Panc1 (cell line): Measurements from ENCODE around the gene FAM117B. TPM values are rescaled to one million over a fixed set of nuclear protein-coding genes. Genes with fewer than 3 reads are reported as not detected.

ENCODE experiments used
- ATAC-seq: fragments of 200-7000 bp; cut with Tn5 transposase; 2 replicates; pipeline ENCODE4 v1.9.1; 2020; ENCODE audit warnings: mild to moderate bottlenecking, moderate library complexity
- BruUV-seq: library from RNA; stranded (reverse); fragments of 400-500 nt; replicated peaks from 2 replicates; lab custom pipeline; 2021; lab: Mats Ljungman, UMichigan
- CTCF ChIA-PET: fragments of 300-600 bp; sonication (Branson Sonifier 250); formaldehyde crosslinking; loops from one replicate; lab custom pipeline; 2022; ENCODE audit warnings: antibody characterized with exemption; lab: Charles Lee
- POLR2A ChIA-PET: fragments of 300-600 bp; sonication (Branson Sonifier 250); formaldehyde crosslinking; loops from one replicate; lab custom pipeline; 2022; ENCODE audit warnings: antibody characterized with exemption; lab: Charles Lee
- DNase-seq: peaks from one replicate; pipeline ENCODE4 v3.0.0-alpha.2; 2010; ENCODE audit warnings: low read depth, low spot score
- H3K27ac ChIP-seq: 2 replicates; pipeline ENCODE4 v1.5.1; 2011; ENCODE audit warnings: mild to moderate bottlenecking, low read length, inconsistent platforms
- H3K27me3 ChIP-seq: fragments of 200-500 bp; sonication (Bioruptor generic); 2 replicates; pipeline ENCODE4 v1.6.0; 2014; ENCODE audit warnings: low read length, inconsistent platforms; ENCODE audit not compliant: control insufficient read depth, insufficient read depth
- H3K36me3 ChIP-seq: fragments of 200-500 bp; sonication (Bioruptor generic); 2 replicates; pipeline ENCODE4 v1.5.1; 2014; ENCODE audit warnings: inconsistent platforms, mild to moderate bottlenecking, low read length, moderate library complexity; ENCODE audit not compliant: control insufficient read depth, insufficient read depth
- H3K4me1 ChIP-seq: 2 replicates; pipeline ENCODE4 v1.5.1; 2011; ENCODE audit warnings: inconsistent platforms, mild to moderate bottlenecking, low read length, moderate library complexity; ENCODE audit not compliant: control insufficient read depth, insufficient read depth
- H3K4me3 ChIP-seq, 2 experiments: 2 replicates each; pipeline ENCODE4 v1.5.1; 2011 to 2012; ENCODE audit warnings: low read depth in 2 of 2, low read length in 2 of 2, mild to moderate bottlenecking in 2 of 2, inconsistent platforms in 1 of 2, moderate library complexity in 1 of 2
- H3K9me3 ChIP-seq: fragments of 200-500 bp; sonication (Bioruptor generic); 2 replicates; pipeline ENCODE4 v1.5.1; 2014; ENCODE audit warnings: low read depth, mild to moderate bottlenecking, inconsistent platforms, low read length, moderate library complexity; ENCODE audit not compliant: control insufficient read depth, insufficient read depth
- POLR2AphosphoS5 ChIP-seq: IDR thresholded peaks from 2 replicates; pipeline ENCODE4 v1.6.1; 2012; ENCODE audit warnings: mild to moderate bottlenecking, low read depth, low read length, moderate library complexity
- SIN3A ChIP-seq: IDR thresholded peaks from 2 replicates; pipeline ENCODE4 v1.6.1; 2012; ENCODE audit warnings: low read depth, mild to moderate bottlenecking, low read length, moderate library complexity, borderline replicate concordance; ENCODE audit not compliant: insufficient read depth
- TCF7L2 ChIP-seq: IDR thresholded peaks from 2 replicates; pipeline ENCODE4 v1.6.1; 2011; ENCODE audit warnings: mild to moderate bottlenecking, low read depth, low read length, inconsistent platforms
- in situ Hi-C: cut with HindIII; loops from 2 replicates; pipeline ENCODE4 v1.10.0; 2016; ENCODE audit warnings: low sequenced_read_pairs, low pct_unique_long_range_greater_than_20kb
- intact Hi-C: fragments of 100-400 bp; cut with micrococcal nuclease; formaldehyde crosslinking; loops from one replicate; pipeline ENCODE4 v1.10.0; 2022; ENCODE audit not compliant: unreplicated experiment
- total RNA-seq: library from RNA; stranded (reverse); gene quantifications from one replicate; pipeline ENCODE4 v1.2.1, GENCODE V29; 2021; ENCODE audit not compliant: unreplicated experiment
- TF ChIP-seq, protein P1 (sequence below): fragments of 450-650 bp; IDR thresholded peaks from 2 replicates; pipeline ENCODE4 v1.5.1; 2017; ENCODE audit warnings: mild to moderate bottlenecking
- TF ChIP-seq, protein P2 (sequence below), 2 experiments: IDR thresholded peaks; 2 replicates each; pipeline ENCODE4 v1.6.1; 2011 to 2012; ENCODE audit warnings: low read depth in 2 of 2, control low read depth in 1 of 2, low read length in 1 of 2, mild to moderate bottlenecking in 1 of 2, moderate library complexity in 1 of 2; ENCODE audit not compliant: insufficient read depth in 1 of 2

The FAM117B gene
- total RNA-seq, 1 experiment from 2014 or later, result 7.8 TPM

DNA sequence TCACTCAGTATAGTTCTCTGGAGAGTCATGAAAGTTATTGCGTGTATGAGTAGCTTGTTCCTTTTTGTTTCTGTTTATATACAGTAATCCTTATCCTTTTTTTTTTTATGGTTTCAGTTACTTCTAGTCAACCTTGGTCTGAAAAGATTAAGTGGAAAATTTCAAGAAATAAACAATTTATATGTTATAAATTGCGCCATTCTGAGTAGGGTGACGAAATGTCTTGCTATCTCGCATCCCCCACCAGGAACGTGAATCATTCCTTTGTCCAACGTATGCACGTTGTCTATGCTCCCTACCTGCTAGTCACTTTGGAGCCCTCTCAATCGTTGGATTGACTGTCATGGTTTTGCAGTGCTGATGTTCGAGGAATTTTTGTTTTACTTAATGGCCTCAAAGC, 60.4 kb downstream of the FAM117B start:
- H3K27me3 ChIP-seq, result no peaks in the 10 kb centered on the region
- intact Hi-C loops, result no loop called here
- no peak for ATAC-seq
- no TSS peak for BruUV-seq
- ChIA-PET CTCF (no interaction called here), POLR2A (no interaction called here)
- H3K4me1 ChIP-seq, result no peaks in the 10 kb centered on the region
- no peak overlapping the region for H3K4me3 ChIP-seq
- no peak overlapping the region for H3K27ac ChIP-seq
- no peaks in the 10 kb centered on the region for H3K9me3 ChIP-seq
- in situ Hi-C loops, result no loop called here
- TF ChIP-seq, protein P1, sequence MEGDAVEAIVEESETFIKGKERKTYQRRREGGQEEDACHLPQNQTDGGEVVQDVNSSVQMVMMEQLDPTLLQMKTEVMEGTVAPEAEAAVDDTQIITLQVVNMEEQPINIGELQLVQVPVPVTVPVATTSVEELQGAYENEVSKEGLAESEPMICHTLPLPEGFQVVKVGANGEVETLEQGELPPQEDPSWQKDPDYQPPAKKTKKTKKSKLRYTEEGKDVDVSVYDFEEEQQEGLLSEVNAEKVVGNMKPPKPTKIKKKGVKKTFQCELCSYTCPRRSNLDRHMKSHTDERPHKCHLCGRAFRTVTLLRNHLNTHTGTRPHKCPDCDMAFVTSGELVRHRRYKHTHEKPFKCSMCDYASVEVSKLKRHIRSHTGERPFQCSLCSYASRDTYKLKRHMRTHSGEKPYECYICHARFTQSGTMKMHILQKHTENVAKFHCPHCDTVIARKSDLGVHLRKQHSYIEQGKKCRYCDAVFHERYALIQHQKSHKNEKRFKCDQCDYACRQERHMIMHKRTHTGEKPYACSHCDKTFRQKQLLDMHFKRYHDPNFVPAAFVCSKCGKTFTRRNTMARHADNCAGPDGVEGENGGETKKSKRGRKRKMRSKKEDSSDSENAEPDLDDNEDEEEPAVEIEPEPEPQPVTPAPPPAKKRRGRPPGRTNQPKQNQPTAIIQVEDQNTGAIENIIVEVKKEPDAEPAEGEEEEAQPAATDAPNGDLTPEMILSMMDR, result no peak
- no peak for TF ChIP-seq SIN3A
- TF ChIP-seq TCF7L2, result no peak
- TF ChIP-seq, protein P2, sequence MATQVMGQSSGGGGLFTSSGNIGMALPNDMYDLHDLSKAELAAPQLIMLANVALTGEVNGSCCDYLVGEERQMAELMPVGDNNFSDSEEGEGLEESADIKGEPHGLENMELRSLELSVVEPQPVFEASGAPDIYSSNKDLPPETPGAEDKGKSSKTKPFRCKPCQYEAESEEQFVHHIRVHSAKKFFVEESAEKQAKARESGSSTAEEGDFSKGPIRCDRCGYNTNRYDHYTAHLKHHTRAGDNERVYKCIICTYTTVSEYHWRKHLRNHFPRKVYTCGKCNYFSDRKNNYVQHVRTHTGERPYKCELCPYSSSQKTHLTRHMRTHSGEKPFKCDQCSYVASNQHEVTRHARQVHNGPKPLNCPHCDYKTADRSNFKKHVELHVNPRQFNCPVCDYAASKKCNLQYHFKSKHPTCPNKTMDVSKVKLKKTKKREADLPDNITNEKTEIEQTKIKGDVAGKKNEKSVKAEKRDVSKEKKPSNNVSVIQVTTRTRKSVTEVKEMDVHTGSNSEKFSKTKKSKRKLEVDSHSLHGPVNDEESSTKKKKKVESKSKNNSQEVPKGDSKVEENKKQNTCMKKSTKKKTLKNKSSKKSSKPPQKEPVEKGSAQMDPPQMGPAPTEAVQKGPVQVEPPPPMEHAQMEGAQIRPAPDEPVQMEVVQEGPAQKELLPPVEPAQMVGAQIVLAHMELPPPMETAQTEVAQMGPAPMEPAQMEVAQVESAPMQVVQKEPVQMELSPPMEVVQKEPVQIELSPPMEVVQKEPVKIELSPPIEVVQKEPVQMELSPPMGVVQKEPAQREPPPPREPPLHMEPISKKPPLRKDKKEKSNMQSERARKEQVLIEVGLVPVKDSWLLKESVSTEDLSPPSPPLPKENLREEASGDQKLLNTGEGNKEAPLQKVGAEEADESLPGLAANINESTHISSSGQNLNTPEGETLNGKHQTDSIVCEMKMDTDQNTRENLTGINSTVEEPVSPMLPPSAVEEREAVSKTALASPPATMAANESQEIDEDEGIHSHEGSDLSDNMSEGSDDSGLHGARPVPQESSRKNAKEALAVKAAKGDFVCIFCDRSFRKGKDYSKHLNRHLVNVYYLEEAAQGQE (IDR thresholded peaks at IDR 0.05; ENCODE audit: insufficient read depth in 1 of 2, low read depth in 2 of 2, low read length in 1 of 2), result no peak
- TF ChIP-seq POLR2AphosphoS5, result no peak
- no peak for DNase-seq
- H3K36me3 ChIP-seq, result no peaks in the 10 kb centered on the region

DNA sequence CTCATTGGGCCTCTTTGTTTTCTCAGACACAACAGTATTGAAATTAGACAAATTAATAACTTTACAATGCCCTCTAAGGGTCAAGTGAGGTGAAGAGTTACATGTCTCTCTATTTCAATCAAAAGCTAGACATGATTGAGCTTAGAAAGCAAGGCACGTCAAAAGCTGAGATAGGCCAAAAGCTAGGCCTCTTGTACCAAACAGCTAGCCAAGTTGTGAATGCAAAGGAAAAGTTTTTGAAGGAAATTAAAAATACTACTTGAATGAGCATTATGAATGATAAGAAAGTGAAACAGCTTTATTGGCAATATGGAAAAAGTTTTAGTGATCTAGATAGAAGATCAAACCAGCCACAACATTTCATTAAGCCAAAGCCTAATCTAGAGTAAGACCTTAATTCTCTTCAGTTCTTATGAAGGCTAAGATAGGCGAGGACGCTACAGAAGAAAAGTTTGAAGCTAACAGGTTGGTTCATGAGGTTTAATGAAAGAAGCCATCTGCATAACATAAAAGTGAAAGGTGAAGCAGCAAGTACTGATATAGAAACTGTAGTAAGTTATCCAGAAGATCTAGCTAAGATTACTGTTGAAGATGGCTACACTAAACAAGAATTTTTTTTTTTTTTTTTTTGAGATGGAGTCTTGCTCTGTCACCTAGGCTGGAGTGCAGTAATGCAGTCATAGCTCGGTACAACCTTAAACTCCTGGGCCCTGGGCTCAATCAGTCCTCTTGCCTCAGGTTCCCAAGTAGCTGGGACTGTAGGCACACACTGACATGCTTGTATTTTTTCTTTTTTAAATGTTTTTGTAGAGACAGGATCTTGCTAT, 65.5 kb downstream of the FAM117B start:
- Histone ChIP-seq H3K9me3 (no peaks in the 10 kb centered on the region), H3K4me3 (no peak overlapping the region), H3K36me3 (no peaks in the 10 kb centered on the region), H3K4me1 (no peaks in the 10 kb centered on the region), H3K27ac (no peak overlapping the region), H3K27me3 (no peaks in the 10 kb centered on the region)
- POLR2A ChIA-PET, result no interaction called here
- BruUV-seq, result no TSS peak
- CTCF ChIA-PET, result interaction anchor here (0.7 kb wide), 1 partner anchor 38 kb away, joined by 4 read pairs; no protein-coding TSS in a partner anchor
- in situ Hi-C loops, result no loop called here
- DNase-seq, result no peak
- no peak for ATAC-seq
- intact Hi-C loops, result no loop called here
- TF ChIP-seq POLR2AphosphoS5 (no peak), TCF7L2 (no peak)

DNA sequence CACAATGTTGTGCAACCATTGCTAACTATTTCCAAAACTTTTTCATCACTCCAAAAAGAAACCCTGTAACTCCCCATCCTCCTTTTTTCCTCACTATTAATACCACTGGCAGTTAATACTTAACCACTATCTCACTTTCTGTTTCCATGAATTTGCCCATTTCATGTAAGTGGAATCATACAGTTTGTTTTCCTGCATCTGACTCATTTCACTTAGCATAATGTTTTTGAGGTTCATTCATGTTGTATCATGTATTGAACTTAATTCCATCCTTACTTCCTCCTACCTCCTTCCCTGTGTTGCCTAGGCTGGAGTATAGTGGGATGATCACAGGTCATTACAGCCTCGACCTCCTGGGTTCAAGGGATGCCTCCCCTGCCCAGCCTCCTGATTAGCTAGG, 68.3 kb downstream of the FAM117B start:
- no TSS peak for BruUV-seq
- intact Hi-C loops (no loop called here), in situ Hi-C loops (no loop called here)
- ChIA-PET POLR2A (no interaction called here), CTCF (no interaction called here)
- DNase-seq (no peak), ATAC-seq (no peak)
- Histone ChIP-seq H3K4me1 (no peaks in the 10 kb centered on the region), H3K27me3 (no peaks in the 10 kb centered on the region), H3K4me3 (no peak overlapping the region), H3K9me3 (no peaks in the 10 kb centered on the region), H3K27ac (no peak overlapping the region), H3K36me3 (no peaks in the 10 kb centered on the region)
- TF ChIP-seq SIN3A (no peak), TCF7L2 (no peak), POLR2AphosphoS5 (no peak)
- TF ChIP-seq, protein P2 (IDR thresholded peaks at IDR 0.05; ENCODE audit: insufficient read depth in 1 of 2, low read depth in 2 of 2, low read length in 1 of 2), result no peak
